C1 segment of cervical spinal cord (tissue), 14 donors: ENCODE data around the gene SEMA4D.

Experiments used
- DNase-seq, 14 donors: peaks; one replicate each; lab custom pipeline; 2025; lab: John Stamatoyannopoulos, UW

Gene SEMA4D

GRCh38 chr9:89325733-89326132, 172.2 kb downstream of the SEMA4D start:
- DNase-seq: no peak

- no peak for DNase-seq
Measured at GRCh38 chr9:89323390-89323789, 174.5 kb downstream of the SEMA4D start.

- peak in 1 of 14 donors; percentile 18 for DNase-seq
Measured at GRCh38 chr9:89319015-89319905, 178.7 kb downstream of the SEMA4D start.

- peak; percentile 89 to 99 (median 97) for DNase-seq
Measured at GRCh38 chr9:89318123-89319014, 179.5 kb downstream of the SEMA4D start, which contains the start of gene SECISBP2. SECISBP2 (plus strand) TSS chr9:89318500; CDS start chr9:89318577, 77 bp downstream.

GRCh38 chr9:89317282-89317681, 180.6 kb downstream of the SEMA4D start:
- DNase-seq: no peak

- DNase-seq: no peak
Measured at GRCh38 chr9:89315482-89315881, 182.4 kb downstream of the SEMA4D start.

- no peak for DNase-seq
Measured at GRCh38 chr9:89314955-89315354, 183.0 kb downstream of the SEMA4D start.

- no peak for DNase-seq
Measured at GRCh38 chr9:89313842-89314241, 184.1 kb downstream of the SEMA4D start.

GRCh38 chr9:89312222-89312571, 185.7 kb downstream of the SEMA4D start:
- no peak for DNase-seq

- DNase-seq: no peak
Measured at GRCh38 chr9:89311346-89312221, 186.3 kb downstream of the SEMA4D start.
